ENCODE results near the gene IL1RL1. TPM values are rescaled to one million over a fixed set of nuclear protein-coding genes. Genes with fewer than 3 reads are reported as not detected.

IL1RL1 gene
- total RNA-seq, 1 experiment from 2014 or later = not detected

GRCh38 chr2:102386004-102386403 is 74.6 kb downstream of the IL1RL1 start:
- no peak for TF ChIP-seq ZNF512 (CRISPR knock-in tag; IDR thresholded peaks at IDR 0.05; ENCODE audit: borderline replicate concordance)
- TF ChIP-seq ZNF281 (CRISPR knock-in tag; IDR thresholded peaks at IDR 0.05) = no peak
- TF ChIP-seq PRDM15 (CRISPR knock-in tag; IDR thresholded peaks at IDR 0.05) = no peak
- POLR2A ChIA-PET = no interaction called here
- ATAC-seq (no peak), DNase-seq (ENCODE audit: low spot score) (no peak)
- CTCF ChIA-PET = no interaction called here
- Mint-ChIP-seq H3K36me3 (peaks cover 33% of the 10 kb centered on the region), H3K27ac (no peak overlapping the region), H3K27me3 (ENCODE audit: low read depth) (no peaks in the 10 kb centered on the region), H3K4me3 (no peak overlapping the region), H3K4me1 (no peaks in the 10 kb centered on the region), H3K9me3 (peaks cover 53% of the 10 kb centered on the region)

GRCh38 chr2:102386867-102387541 is 75.6 kb downstream of the IL1RL1 start:
- Mint-ChIP-seq H3K9me3 (peaks cover 44% of the 10 kb centered on the region), H3K4me3 (no peak overlapping the region), H3K27ac (no peak overlapping the region), H3K27me3 (ENCODE audit: low read depth) (no peaks in the 10 kb centered on the region), H3K36me3 (peaks cover 29% of the 10 kb centered on the region), H3K4me1 (no peaks in the 10 kb centered on the region)
- no peak for TF ChIP-seq ZBTB43 (CRISPR knock-in tag; IDR thresholded peaks at IDR 0.05)
- no peak for TF ChIP-seq JUN (CRISPR knock-in tag; IDR thresholded peaks at IDR 0.05)
- no peak for TF ChIP-seq MLX (CRISPR knock-in tag; IDR thresholded peaks at IDR 0.05)
- TF ChIP-seq SP1 (CRISPR knock-in tag; conservative IDR thresholded peaks at IDR 0.05) = no peak
- no peak for TF ChIP-seq ZNF281 (CRISPR knock-in tag; IDR thresholded peaks at IDR 0.05)
- no peak for TF ChIP-seq E2F1 (CRISPR knock-in tag; IDR thresholded peaks at IDR 0.05)
- no peak for TF ChIP-seq ZNF671 (CRISPR knock-in tag; IDR thresholded peaks at IDR 0.05)
- no peak for TF ChIP-seq GTF2I (CRISPR knock-in tag; conservative IDR thresholded peaks at IDR 0.05)
- no peak for TF ChIP-seq ATF6 (CRISPR knock-in tag; IDR thresholded peaks at IDR 0.05)
- no peak for TF ChIP-seq PRRX2 (CRISPR knock-in tag; IDR thresholded peaks at IDR 0.05)
- no peak for TF ChIP-seq TP53 (CRISPR knock-in tag; IDR thresholded peaks at IDR 0.05)
- TF ChIP-seq USF2 (CRISPR knock-in tag; IDR thresholded peaks at IDR 0.05) = no peak
- TF ChIP-seq MYBL2 (CRISPR knock-in tag; IDR thresholded peaks at IDR 0.05) = no peak
- ChIA-PET POLR2A (no interaction called here), CTCF (no interaction called here)
- DNase-seq (ENCODE audit: low spot score) = no peak
- ATAC-seq = no peak

Data from WTC11 (cell line).